Caco-2 (cell line): ENCODE data around the gene TRAF2. TPM values are rescaled to one million over a fixed set of nuclear protein-coding genes. Genes with fewer than 3 reads are reported as not detected.

ENCODE experiments used
- BruUV-seq: library from RNA; stranded (reverse); fragments of 400-500 nt; replicated peaks from 2 replicates; lab custom pipeline; 2021; lab: Mats Ljungman, UMichigan
- CTCF ChIA-PET: fragments of 300-600 bp; sonication (Branson Sonifier 250); formaldehyde crosslinking; loops from one replicate; lab custom pipeline; 2022; ENCODE audit warnings: antibody characterized with exemption; lab: Charles Lee
- POLR2A ChIA-PET: fragments of 300-600 bp; sonication (Branson Sonifier 250); formaldehyde crosslinking; loops from one replicate; lab custom pipeline; 2022; ENCODE audit warnings: antibody characterized with exemption; lab: Charles Lee
- DNase-seq, 2 experiments: peaks; one replicate each; pipeline versions ENCODE4 v3.0.0 to v3.0.0-alpha.2; 2020 to 2022
- H3K27me3 ChIP-seq: replicated peaks from 2 replicates; pipeline ENCODE4 v1.6.0; 2011; ENCODE audit warnings: low read length; ENCODE audit not compliant: control insufficient read depth, insufficient read depth
- H3K36me3 ChIP-seq: 2 replicates; pipeline ENCODE4 v1.5.1; 2011; ENCODE audit warnings: low read length; ENCODE audit not compliant: control insufficient read depth, insufficient read depth
- H3K4me1 ChIP-seq: fragments of 250-450 bp; sonication (Bioruptor Pico); 2 replicates; pipeline ENCODE4 v1.5.1; 2020; ENCODE audit warnings: mild to moderate bottlenecking
- H3K4me3 ChIP-seq: 2 replicates; pipeline ENCODE4 v1.5.1; 2011; ENCODE audit warnings: low read depth, mild to moderate bottlenecking, control low read depth, low read length
- H3K9me3 ChIP-seq: fragments of 250-450 bp; sonication (Bioruptor Pico); 2 replicates; pipeline ENCODE4 v1.5.1; 2020; ENCODE audit warnings: mild to moderate bottlenecking, moderate library complexity
- H3K27ac Mint-ChIP-seq: one replicate; pipeline ENCODE4 v1.8.0; 2022; ENCODE audit warnings: mixed read lengths; ENCODE audit not compliant: unreplicated experiment
- H3K27me3 Mint-ChIP-seq: one replicate; pipeline ENCODE4 v1.8.0; 2022; ENCODE audit warnings: mixed read lengths; ENCODE audit not compliant: insufficient read depth, unreplicated experiment
- H3K36me3 Mint-ChIP-seq: one replicate; pipeline ENCODE4 v1.8.0; 2022; ENCODE audit warnings: mild to moderate bottlenecking, mixed read lengths; ENCODE audit not compliant: insufficient read depth, unreplicated experiment
- H3K4me1 Mint-ChIP-seq: one replicate; pipeline ENCODE4 v1.8.0; 2022; ENCODE audit warnings: low read depth, mixed read lengths; ENCODE audit not compliant: unreplicated experiment
- H3K4me3 Mint-ChIP-seq: one replicate; pipeline ENCODE4 v1.8.0; 2022; ENCODE audit warnings: mild to moderate bottlenecking, moderate library complexity, mixed read lengths; ENCODE audit not compliant: unreplicated experiment
- H3K9me3 Mint-ChIP-seq: one replicate; pipeline ENCODE4 v1.8.0; 2022; ENCODE audit warnings: mixed read lengths; ENCODE audit not compliant: unreplicated experiment
- CTCF ChIP-seq, 2 experiments: fragments of 200-600 bp in 1 of 2; IDR thresholded peaks; 1 replicate in 1 of 2; 2 replicates in 1 of 2; pipeline versions ENCODE4 v1.5.1 to v1.8.0; 2011 to 2022; ENCODE audit warnings: antibody characterized with exemption in 1 of 2, control low read depth in 1 of 2, inconsistent platforms in 1 of 2, low read depth in 1 of 2, low read length in 1 of 2, mild to moderate bottlenecking in 1 of 2, moderate library complexity in 1 of 2; ENCODE audit not compliant: insufficient read depth in 1 of 2, severe bottlenecking in 1 of 2, unreplicated experiment in 1 of 2
- intact Hi-C: fragments of 100-400 bp; cut with micrococcal nuclease; formaldehyde crosslinking; loops from one replicate; pipeline ENCODE4 v1.10.0; 2022; ENCODE audit not compliant: unreplicated experiment
- total RNA-seq: library from RNA; stranded (reverse); gene quantifications from 2 replicates; pipeline ENCODE4 v1.2.3, GENCODE V29; 2022

Gene TRAF2
- total RNA-seq, 1 experiment from 2014 or later: 41.7 TPM

- Mint-ChIP-seq H3K27me3 (no peaks in the 10 kb centered on the region), H3K27ac (no peak overlapping the region)
- CTCF ChIA-PET: no interaction called here
These were observed 30.2 kb downstream of the TRAF2 start for GRCh38 chr9:136916330-136917184.

GRCh38 chr9:136917902-136918301 is 31.6 kb downstream of the TRAF2 start:
- no peak overlapping the region for H3K27ac Mint-ChIP-seq

More at GRCh38 chr9:136916330-136917184, 30.2 kb downstream of the TRAF2 start:
- Histone ChIP-seq H3K27me3 (no peaks in the 10 kb centered on the region), H3K4me3 (no peak overlapping the region), H3K4me1 (no peaks in the 10 kb centered on the region), H3K9me3 (no peaks in the 10 kb centered on the region), H3K36me3 (peaks cover 1% of the 10 kb centered on the region)
- Mint-ChIP-seq H3K4me3 (no peak overlapping the region), H3K4me1 (no peaks in the 10 kb centered on the region), H3K9me3 (no peaks in the 10 kb centered on the region), H3K36me3 (peaks cover 72% of the 10 kb centered on the region)
- intact Hi-C loops: no loop called here
- POLR2A ChIA-PET: no interaction called here
- no peak for TF ChIP-seq CTCF (IDR thresholded peaks at IDR 0.05; ENCODE audit: insufficient read depth in 1 of 2, low read depth in 1 of 2, low read length in 1 of 2, severe bottlenecking in 1 of 2, unreplicated experiment in 1 of 2)
- no TSS peak for BruUV-seq
- DNase-seq: no peak

GRCh38 chr9:136920069-136920468 is 33.8 kb downstream of the TRAF2 start:
- H3K4me3 Mint-ChIP-seq: no peak overlapping the region
- Histone ChIP-seq H3K9me3 (no peaks in the 10 kb centered on the region), H3K4me1 (no peaks in the 10 kb centered on the region), H3K27me3 (no peaks in the 10 kb centered on the region), H3K36me3 (peaks cover 1% of the 10 kb centered on the region), H3K4me3 (no peak overlapping the region)
- BruUV-seq: no TSS peak
- no peaks in the 10 kb centered on the region for H3K9me3 Mint-ChIP-seq
- no peak for DNase-seq
- ChIA-PET POLR2A (no interaction called here), CTCF (interaction anchor here (0.7 kb wide), 1 partner anchor 18 kb away, joined by 3 read pairs; no protein-coding TSS in a partner anchor)
- H3K4me1 Mint-ChIP-seq: no peaks in the 10 kb centered on the region
- H3K27me3 Mint-ChIP-seq: no peaks in the 10 kb centered on the region
- no peak for TF ChIP-seq CTCF (IDR thresholded peaks at IDR 0.05; ENCODE audit: insufficient read depth in 1 of 2, low read depth in 1 of 2, low read length in 1 of 2, severe bottlenecking in 1 of 2, unreplicated experiment in 1 of 2)
- intact Hi-C loops: no loop called here
- no peak overlapping the region for H3K27ac Mint-ChIP-seq
- H3K36me3 Mint-ChIP-seq: peaks cover 80% of the 10 kb centered on the region

More at GRCh38 chr9:136917902-136918301, 31.6 kb downstream of the TRAF2 start:
- DNase-seq: no peak
- Mint-ChIP-seq H3K36me3 (peaks cover 77% of the 10 kb centered on the region), H3K27me3 (no peaks in the 10 kb centered on the region), H3K4me3 (no peak overlapping the region), H3K4me1 (no peaks in the 10 kb centered on the region), H3K9me3 (no peaks in the 10 kb centered on the region)
- BruUV-seq: no TSS peak
- H3K4me3 ChIP-seq: no peak overlapping the region
- no peaks in the 10 kb centered on the region for H3K27me3 ChIP-seq
- peaks cover 1% of the 10 kb centered on the region for H3K36me3 ChIP-seq
- TF ChIP-seq CTCF (IDR thresholded peaks at IDR 0.05; ENCODE audit: insufficient read depth in 1 of 2, low read depth in 1 of 2, low read length in 1 of 2, severe bottlenecking in 1 of 2, unreplicated experiment in 1 of 2): no peak
- H3K4me1 ChIP-seq: no peaks in the 10 kb centered on the region
- no peaks in the 10 kb centered on the region for H3K9me3 ChIP-seq
- ChIA-PET POLR2A (no interaction called here), CTCF (interaction anchor here (0.7 kb wide), 1 partner anchor 146 kb away, joined by 4 read pairs; no protein-coding TSS in a partner anchor)
- intact Hi-C loops: no loop called here
